ENCODE data around the gene ZCCHC2.

The ZCCHC2 gene

DNA sequence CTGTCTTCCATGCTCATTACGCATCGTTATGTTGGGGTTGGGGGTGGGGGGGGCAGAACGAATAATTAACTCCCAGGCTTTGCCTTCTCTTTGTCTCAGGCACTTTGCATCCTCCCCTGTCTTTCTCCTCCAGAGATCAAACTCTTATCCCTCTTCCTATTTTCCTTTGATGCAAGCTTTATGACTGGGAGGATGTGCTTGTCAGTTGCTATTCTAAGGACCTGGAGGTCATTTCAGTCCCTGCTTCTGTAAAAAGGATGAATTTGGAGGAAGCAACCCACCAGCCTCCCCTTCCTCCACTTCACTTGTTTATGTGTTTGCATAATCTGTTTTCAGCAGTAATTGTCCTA is 87.5 kb downstream of the ZCCHC2 start:
- DNase-seq = no peak
- no peak for ATAC-seq

DNA sequence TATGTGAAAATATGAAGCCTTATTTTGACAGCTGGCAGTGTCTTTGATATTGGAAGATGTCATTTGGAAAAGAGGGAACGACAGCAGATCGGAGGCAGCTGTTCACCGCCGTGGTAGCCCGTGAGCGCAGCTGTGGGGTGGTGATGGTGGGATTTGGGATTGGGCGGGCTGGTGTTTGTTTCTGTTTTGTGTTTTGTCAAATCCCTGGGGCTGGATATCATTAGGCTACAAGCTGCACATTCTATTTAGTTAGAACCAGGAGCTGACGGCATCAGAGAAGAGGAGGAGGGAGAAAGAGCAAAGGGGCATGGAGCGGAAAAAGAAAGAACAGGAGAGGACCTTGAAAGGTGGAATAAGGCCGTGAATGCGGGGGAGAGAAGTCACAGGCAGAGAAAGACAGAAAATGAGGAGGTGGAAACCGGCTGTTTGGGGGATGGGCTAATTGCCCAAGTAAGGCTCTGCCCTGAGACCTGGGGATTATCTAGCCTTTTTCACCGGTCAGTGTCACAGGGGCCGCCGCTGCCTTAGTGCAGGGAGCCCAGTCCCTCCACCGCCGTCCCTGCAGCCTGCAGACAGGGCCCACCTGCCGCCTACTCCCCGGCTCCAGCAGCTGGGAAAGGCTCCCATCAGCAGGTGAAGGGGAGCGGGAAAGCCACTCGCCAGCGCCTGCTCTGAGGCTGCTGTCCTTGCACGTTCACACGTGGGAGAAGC is 88.0 kb downstream of the ZCCHC2 start:
- no peak for ATAC-seq

DNA sequence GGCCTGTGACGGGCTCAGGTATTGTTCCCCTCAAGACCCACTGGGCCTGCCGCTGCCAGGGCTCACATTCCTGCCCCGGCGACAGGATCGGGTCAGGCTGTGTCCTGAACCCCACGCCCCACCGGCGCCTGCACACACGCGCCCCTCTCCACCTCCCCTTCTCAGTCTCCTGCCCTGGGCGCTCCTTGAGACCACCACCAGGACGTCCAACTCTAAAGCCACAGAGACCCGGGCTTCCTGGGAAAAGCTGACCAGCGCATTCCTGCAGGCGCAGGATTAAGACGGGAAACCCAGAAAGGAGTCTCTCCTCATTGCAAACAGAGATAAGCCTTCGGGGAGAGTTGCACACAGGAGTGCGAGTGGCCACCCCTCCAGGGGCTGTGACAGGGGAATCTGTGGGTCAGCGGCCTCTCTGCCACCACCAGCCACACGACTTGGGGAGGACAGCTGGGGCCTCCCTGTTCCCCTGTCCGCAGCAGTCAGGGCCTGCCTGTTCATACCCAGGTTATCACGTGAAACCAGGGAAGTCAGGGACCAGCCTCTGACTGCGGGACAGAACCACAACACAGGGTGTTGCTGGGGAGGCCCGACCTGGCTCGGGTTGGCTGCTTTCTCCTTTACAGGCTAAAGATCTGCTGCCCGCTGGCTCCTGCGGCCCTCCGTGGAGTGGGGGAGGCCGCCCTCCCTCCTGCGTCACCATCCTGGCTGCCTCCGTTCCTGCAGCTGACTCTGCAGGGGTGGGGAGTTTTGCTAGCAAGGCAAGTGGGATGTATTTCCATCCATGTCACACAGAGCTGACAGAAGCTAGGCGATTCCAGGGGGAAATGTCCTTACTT is 88.8 kb downstream of the ZCCHC2 start:
- ATAC-seq (no peak), DNase-seq (no peak)

More for the DNA sequence above, 88.0 kb downstream of the ZCCHC2 start:
- DNase-seq = no peak

DNA sequence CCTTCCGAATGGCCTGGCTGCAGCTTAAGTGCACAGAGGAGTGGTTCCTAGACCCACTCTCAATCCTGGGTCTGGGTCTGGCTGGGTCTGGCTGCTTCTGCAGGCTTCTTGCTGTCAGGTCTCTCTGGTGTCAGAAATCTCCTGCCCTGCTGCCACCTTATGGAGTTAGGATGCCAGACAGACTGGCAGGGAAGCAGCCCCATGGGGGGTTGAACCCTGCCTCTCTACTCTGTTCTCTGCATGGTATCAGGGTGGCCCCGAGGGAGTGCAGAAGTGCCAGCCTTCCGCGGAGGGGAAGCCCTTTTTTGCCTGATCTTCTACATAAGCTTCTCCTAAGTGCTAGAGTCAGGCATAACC is 89.4 kb downstream of the ZCCHC2 start:
- DNase-seq (no peak), ATAC-seq (no peak)

DNA sequence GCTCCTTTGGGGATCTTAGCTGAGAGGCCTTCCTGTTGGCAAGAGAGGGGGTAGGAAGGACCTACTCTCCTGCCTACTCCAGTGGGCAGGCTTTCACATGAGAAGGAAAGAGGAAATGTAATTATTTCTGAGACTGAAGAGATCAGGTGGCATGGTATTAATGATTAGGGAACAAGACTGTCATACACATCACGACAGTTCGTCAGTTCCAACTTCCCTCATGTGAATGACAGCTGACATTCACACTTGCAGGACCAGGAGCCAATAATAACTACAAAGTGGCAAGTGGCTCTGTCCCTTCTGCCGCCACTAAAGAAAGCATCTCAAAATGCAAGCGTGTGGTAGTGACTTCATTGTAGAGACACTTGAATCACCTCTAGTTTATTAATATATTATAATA is 90.0 kb downstream of the ZCCHC2 start:
- no peak for DNase-seq
- ATAC-seq = no peak

DNA sequence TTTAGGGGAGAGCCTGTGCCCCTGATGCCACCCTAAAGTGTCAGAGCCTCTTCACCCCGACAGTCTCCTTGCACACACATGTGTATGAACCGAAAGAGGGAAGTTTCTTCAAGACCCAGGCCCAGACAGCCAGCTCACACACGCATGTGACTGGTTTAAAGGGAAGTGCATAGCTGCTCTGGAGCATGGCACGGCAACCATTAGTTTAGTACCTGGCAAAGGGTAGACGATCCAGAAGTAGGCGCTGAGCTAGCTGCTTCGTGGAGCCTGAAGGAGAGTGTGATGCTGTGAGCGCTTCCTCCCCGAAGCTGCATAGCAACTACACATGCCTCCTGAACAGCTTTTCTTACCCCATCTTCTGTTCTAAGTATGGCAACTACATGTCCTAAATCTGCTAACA is 91.7 kb downstream of the ZCCHC2 start:
- no peak for ATAC-seq
- no peak for DNase-seq

DNA sequence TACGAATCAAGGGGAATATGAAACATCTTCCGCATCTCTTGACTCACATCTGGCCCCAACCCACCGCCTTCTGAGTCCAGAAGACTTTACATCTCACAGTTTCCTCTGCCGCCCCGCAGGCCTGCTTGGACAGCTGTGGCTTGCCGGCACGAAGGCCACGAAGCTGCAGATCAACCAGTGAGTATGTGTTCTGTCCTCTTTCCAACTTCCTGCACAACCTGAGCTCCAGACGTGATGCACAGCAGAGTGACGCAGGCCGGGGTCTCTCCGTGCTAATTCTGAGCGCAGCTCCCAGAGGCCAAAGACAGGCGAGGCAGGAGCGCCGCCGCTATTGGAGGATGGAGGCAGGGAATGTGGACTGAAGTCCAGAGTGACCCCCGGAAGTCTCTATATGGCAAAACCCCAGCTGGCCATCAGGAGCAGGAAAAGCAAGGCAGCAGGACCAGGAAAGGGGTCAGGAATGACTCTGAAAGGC is 93.5 kb downstream of the ZCCHC2 start:
- ATAC-seq (no peak), DNase-seq (no peak)

DNA sequence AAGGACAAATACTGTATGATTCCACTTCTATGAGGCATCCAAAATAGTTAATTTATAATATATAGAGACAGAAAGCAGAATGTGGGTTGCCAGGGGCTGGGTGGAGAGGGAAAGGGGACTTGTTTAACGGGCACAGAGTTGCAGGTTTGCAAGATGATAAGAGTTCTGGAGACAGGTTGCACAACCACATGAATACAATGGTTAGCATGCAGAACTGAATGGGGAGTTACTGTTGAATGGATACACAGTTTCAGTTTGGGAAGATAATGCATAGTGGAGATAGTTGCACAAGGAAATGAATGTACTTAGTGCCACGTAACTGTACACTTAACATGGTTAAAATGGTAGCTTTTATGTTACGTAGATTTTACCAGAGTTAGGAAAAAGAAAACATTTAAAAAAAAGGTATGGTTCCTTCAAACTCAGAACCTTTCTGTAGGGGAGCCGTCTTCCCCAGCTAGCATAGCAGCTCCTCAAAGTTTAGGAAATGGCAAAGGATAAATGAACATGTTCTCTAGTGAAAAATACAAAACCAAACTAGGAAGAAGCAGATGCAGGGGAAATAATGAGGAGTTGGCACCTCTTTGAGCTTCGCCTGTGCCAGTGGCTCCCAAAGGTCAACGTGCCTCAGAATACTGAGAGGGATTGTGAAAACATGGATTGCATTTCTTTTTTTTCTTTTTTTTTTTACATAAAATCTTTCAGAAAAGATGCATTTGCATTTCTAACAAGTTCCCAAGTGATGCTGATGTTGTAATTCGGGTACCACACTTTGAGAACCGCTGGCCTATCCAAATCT is 95.2 kb downstream of the ZCCHC2 start:
- ATAC-seq (no peak), DNase-seq (no peak)

DNA sequence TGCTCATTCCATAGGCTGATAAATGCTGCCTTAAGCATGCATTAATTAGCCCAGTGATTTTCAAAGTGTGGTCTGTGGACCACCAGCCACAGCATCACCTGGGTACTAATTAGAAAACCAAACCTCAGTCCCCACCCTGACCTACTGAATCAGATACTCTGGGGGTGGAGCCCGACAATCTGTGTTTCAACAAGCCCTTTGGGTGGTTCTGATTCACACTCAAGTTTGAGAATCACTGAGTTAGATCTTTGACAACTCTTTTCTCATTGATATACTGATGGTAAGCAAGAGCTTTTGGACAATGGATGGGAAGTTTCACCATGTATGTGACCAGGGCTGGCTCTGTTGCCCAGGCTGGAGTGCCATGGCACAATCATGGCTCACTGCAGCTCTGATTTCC is 95.9 kb downstream of the ZCCHC2 start:
- ATAC-seq (no peak), DNase-seq (no peak)

DNA sequence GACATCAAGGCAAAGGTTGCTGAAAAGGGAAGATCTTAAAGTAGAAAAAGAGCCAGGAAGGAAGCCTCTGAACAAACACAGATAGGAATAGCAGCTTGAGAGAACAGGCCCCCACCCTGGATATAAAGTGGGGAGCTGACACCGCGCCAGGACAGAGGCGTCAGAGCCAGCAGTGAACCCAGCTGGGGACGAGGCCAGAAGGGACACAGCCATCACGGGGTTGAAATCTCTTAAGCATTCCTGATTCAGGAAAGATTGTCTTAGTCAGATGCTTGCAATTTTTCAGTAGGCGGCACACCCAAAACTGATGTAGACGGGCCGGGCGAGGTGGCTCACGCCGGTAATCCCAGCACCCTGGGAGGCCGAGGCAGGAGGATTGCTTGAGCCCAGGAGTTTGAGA is 98.7 kb downstream of the ZCCHC2 start:
- DNase-seq (no peak), ATAC-seq (no peak)

DNA sequence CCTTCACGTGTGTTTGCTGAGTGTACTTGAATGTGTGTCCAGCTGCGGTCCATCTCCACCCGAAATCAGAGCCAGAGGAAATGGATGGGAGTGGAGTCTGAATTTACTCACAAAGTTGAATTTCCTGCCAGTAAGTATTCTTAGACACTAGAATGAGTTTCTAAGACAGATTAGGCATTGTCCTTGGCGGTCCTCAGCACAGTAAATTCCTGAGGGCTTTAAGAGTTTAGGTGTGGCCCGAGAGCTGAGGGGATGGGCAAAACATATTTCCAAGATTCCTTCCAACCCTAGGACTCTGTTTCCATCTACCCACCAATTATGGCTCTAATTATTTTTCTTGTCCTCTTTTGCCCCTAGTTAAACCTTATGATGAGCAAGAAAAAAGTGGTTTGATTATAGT is 102.2 kb downstream of the ZCCHC2 start:
- ATAC-seq = no peak
- DNase-seq = no peak
